T-helper 1 cell treated with Interleukin-12 subunit alpha and Interleukin-12 subunit beta and Interleukin-4 antibody, amounts not matched to agents 30 μg/mL and 1 μg/mL, for 36 hours (primary cell): ENCODE results near the gene POLA2.
"Not testable (repeated sequence)": the region's sequence is repeated elsewhere in the genome, so short reads cannot be mapped to it uniquely, and the experiment has no call there.

Experiments used
- H3K27ac Mint-ChIP-seq: one replicate; pipeline ENCODE4 v1.8.0; 2021; ENCODE audit warnings: mild to moderate bottlenecking, mixed read lengths
- H3K27me3 Mint-ChIP-seq: one replicate; pipeline ENCODE4 v1.8.0; 2021; ENCODE audit warnings: low read depth, mixed read lengths
- H3K36me3 Mint-ChIP-seq: one replicate; pipeline ENCODE4 v1.8.0; 2021; ENCODE audit warnings: low read depth, mixed read lengths
- H3K4me1 Mint-ChIP-seq: one replicate; pipeline ENCODE4 v1.8.0; 2021; ENCODE audit warnings: low read depth, mixed read lengths
- H3K4me3 Mint-ChIP-seq: one replicate; pipeline ENCODE4 v1.8.0; 2021; ENCODE audit warnings: mild to moderate bottlenecking, moderate library complexity, mixed read lengths
- H3K9me3 Mint-ChIP-seq: one replicate; pipeline ENCODE4 v1.8.0; 2021; ENCODE audit warnings: mixed read lengths

POLA2 gene

GRCh38 chr11:65316227-65317024, 54.7 kb downstream of the POLA2 start:
- Mint-ChIP-seq H3K4me3 (peak overlapping the region; percentile 4), H3K27ac (no peak overlapping the region), H3K9me3 (no peaks in the 10 kb centered on the region), H3K4me1 (peaks cover 3% of the 10 kb centered on the region), H3K27me3 (peaks cover 14% of the 10 kb centered on the region), H3K36me3 (no peaks in the 10 kb centered on the region)

DNA sequence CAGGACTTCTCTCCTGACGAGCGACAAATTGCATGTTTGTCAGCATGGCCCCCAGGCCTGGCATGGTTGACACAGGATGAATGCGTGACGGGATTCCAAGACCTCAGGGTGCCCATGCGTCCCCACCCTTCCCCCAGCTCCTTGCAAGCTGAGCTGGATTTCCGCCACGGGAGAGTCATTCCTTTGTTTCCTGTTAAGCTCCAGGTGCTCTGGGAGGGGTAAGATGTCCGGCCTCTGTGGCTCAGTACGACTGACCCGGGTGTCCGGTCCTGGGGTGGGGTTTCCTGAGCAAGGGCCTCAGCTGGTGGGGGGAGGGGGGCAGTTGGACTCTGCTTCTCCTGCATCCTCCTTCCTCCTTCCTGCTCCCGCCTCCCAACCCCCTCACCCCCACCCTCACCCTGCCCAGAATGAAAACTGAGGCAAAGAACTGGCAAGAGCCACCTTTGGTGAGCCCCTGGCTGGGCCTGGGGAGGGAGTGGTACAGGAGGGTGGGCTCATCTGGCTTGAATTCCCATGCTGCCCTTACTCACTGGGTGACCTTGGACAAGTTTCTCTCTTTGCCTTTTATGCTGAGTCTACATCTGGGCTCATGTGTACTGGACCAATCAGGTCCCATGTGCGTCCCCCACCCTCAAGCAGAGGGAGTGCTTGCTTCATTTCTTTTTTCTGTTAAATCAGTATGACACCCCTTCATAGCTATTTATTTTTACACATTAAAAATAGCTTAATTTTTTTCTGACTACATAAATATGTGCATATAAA, 55.4 kb downstream of the POLA2 start:
- H3K4me1 Mint-ChIP-seq, result peaks cover 3% of the 10 kb centered on the region
- no peaks in the 10 kb centered on the region for H3K9me3 Mint-ChIP-seq
- H3K4me3 Mint-ChIP-seq, result no peak overlapping the region
- peaks cover 14% of the 10 kb centered on the region for H3K27me3 Mint-ChIP-seq
- no peak overlapping the region for H3K27ac Mint-ChIP-seq
- no peaks in the 10 kb centered on the region for H3K36me3 Mint-ChIP-seq

DNA sequence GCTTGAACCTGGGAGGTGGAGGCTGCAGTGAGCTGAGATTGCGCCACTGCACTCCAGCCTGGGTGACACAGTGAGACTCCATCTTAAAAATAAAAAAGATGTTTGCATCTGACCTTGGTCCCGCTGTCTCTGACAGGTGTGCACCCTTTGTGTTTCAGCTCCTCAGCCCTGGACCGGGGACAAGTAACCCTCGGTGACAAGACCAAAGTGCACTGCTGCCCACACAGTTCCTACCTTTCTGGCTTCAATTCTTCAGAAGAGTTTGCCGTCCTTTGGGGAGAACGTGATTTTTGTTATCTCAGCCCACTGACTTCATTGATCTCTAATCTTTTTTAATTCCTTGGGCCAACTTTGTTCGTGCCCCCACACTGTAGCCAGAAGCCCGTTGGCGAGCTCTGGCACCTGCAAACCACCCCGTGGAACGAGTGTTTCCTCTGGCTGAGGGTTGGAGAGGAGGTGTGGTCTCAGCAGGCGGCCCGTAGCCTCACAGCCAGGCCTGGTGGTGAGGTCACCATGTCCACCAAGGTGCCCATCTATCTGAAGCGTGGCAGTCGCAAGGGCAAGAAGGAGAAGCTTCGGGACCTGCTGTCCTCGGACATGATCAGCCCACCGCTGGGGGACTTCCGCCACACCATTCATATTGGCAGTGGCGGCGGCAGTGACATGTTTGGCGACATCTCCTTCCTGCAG, 58.8 kb downstream of the POLA2 start:
- H3K4me3 Mint-ChIP-seq, result no peak overlapping the region
- peaks cover 3% of the 10 kb centered on the region for H3K4me1 Mint-ChIP-seq

DNA sequence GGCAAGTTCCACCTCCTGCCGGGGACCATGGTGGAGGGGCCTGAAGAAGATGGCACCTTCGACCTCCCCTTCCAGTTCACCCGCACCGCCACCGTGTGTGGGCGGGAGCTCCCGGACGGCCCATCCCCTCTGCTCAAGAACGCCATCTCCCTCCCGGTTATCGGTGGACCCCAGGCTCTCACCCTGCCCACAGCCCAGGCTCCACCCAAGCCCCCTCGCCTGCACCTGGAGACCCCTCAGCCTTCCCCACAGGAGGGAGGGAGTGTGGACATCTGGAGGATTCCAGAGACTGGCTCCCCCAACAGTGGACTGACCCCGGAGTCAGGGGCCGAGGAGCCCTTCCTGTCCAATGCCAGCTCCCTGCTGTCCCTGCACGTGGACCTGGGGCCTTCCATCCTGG, 59.3 kb downstream of the POLA2 start:
- Mint-ChIP-seq H3K27me3 (no peaks in the 10 kb centered on the region), H3K36me3 (no peaks in the 10 kb centered on the region), H3K27ac (no peak overlapping the region), H3K4me1 (no peaks in the 10 kb centered on the region), H3K9me3 (no peaks in the 10 kb centered on the region), H3K4me3 (no peak overlapping the region)

More for the DNA sequence above, 58.8 kb downstream of the POLA2 start:
- Mint-ChIP-seq H3K27me3 (peaks cover 3% of the 10 kb centered on the region), H3K36me3 (no peaks in the 10 kb centered on the region), H3K9me3 (no peaks in the 10 kb centered on the region), H3K27ac (no peak overlapping the region)

GRCh38 chr11:65321828-65322485, 60.2 kb downstream of the POLA2 start:
- Mint-ChIP-seq H3K4me3 (no peak overlapping the region), H3K27ac (no peak overlapping the region), H3K27me3 (no peaks in the 10 kb centered on the region), H3K9me3 (no peaks in the 10 kb centered on the region), H3K36me3 (no peaks in the 10 kb centered on the region), H3K4me1 (no peaks in the 10 kb centered on the region)

- no peaks in the 10 kb centered on the region for H3K4me1 Mint-ChIP-seq
- H3K9me3 Mint-ChIP-seq, result no peaks in the 10 kb centered on the region
- H3K27ac Mint-ChIP-seq, result no peak overlapping the region
Measured at GRCh38 chr11:65323813-65324212, 62.1 kb downstream of the POLA2 start.

GRCh38 chr11:65325435-65325834, 63.7 kb downstream of the POLA2 start:
- Mint-ChIP-seq H3K4me3 (no peak overlapping the region), H3K9me3 (no peaks in the 10 kb centered on the region)

More at GRCh38 chr11:65323813-65324212, 62.1 kb downstream of the POLA2 start:
- H3K27me3 Mint-ChIP-seq, result peaks cover 3% of the 10 kb centered on the region
- no peaks in the 10 kb centered on the region for H3K36me3 Mint-ChIP-seq
- no peak overlapping the region for H3K4me3 Mint-ChIP-seq

DNA sequence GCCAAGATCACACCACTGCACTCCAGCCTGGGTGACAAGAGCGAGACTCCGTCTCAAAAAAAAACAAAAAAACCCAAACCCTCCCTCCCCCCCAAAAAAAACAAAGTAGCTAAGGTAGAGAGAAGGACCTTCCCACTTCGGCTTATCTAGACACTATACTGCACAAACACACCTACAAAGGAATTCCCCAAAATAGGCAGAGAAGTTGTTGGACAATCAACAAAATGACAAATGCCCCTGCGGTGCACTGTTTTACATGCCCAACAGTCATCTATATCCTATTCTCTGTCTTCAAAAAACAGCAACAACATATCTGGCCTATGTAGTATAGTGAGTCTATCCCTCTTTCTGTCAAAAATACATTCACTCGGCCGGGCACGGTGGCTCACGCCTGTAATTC, 65.3 kb downstream of the POLA2 start:
- Mint-ChIP-seq H3K27me3 (peaks cover 3% of the 10 kb centered on the region), H3K4me1 (peaks cover 5% of the 10 kb centered on the region), H3K27ac (no peak overlapping the region), H3K9me3 (no peaks in the 10 kb centered on the region), H3K36me3 (no peaks in the 10 kb centered on the region), H3K4me3 (no peak overlapping the region)

More at GRCh38 chr11:65325435-65325834, 63.7 kb downstream of the POLA2 start:
- no peak overlapping the region for H3K27ac Mint-ChIP-seq
- H3K27me3 Mint-ChIP-seq, result peaks cover 3% of the 10 kb centered on the region
- H3K36me3 Mint-ChIP-seq, result no peaks in the 10 kb centered on the region
- H3K4me1 Mint-ChIP-seq, result peaks cover 5% of the 10 kb centered on the region

GRCh38 chr11:65329478-65329877, 67.7 kb downstream of the POLA2 start:
- no peaks in the 10 kb centered on the region for H3K9me3 Mint-ChIP-seq
- H3K27me3 Mint-ChIP-seq, result peaks cover 3% of the 10 kb centered on the region
- H3K27ac Mint-ChIP-seq, result no peak overlapping the region
- peaks cover 1% of the 10 kb centered on the region for H3K36me3 Mint-ChIP-seq
- H3K4me3 Mint-ChIP-seq, result no peak overlapping the region
- H3K4me1 Mint-ChIP-seq, result peaks cover 7% of the 10 kb centered on the region

GRCh38 chr11:65329944-65330403, 68.2 kb downstream of the POLA2 start:
- H3K4me3 Mint-ChIP-seq, result no peak overlapping the region
- no peaks in the 10 kb centered on the region for H3K9me3 Mint-ChIP-seq
- H3K4me1 Mint-ChIP-seq, result peaks cover 9% of the 10 kb centered on the region
- no peak overlapping the region for H3K27ac Mint-ChIP-seq
- H3K36me3 Mint-ChIP-seq, result peaks cover 1% of the 10 kb centered on the region
- H3K27me3 Mint-ChIP-seq, result peaks cover 3% of the 10 kb centered on the region

- no peaks in the 10 kb centered on the region for H3K9me3 Mint-ChIP-seq
- peaks cover 3% of the 10 kb centered on the region for H3K27me3 Mint-ChIP-seq
- no peak overlapping the region for H3K27ac Mint-ChIP-seq
- H3K36me3 Mint-ChIP-seq, result peaks cover 3% of the 10 kb centered on the region
- peaks cover 15% of the 10 kb centered on the region for H3K4me1 Mint-ChIP-seq
- H3K4me3 Mint-ChIP-seq, result no peak overlapping the region
Measured at GRCh38 chr11:65330544-65330943, 68.8 kb downstream of the POLA2 start.

GRCh38 chr11:65332591-65332990, 70.8 kb downstream of the POLA2 start:
- not testable (repeated sequence) for H3K27me3 Mint-ChIP-seq, H3K36me3 Mint-ChIP-seq, H3K4me3 Mint-ChIP-seq, H3K27ac Mint-ChIP-seq, H3K9me3 Mint-ChIP-seq
- H3K4me1 Mint-ChIP-seq, result peaks cover 16% of the 10 kb centered on the region

GRCh38 chr11:65334696-65335295, 73.0 kb downstream of the POLA2 start:
- peaks cover 24% of the 10 kb centered on the region for H3K4me1 Mint-ChIP-seq
- no peaks in the 10 kb centered on the region for H3K9me3 Mint-ChIP-seq
- peak overlapping the region; percentile 70 for H3K27ac Mint-ChIP-seq
- no peaks in the 10 kb centered on the region for H3K27me3 Mint-ChIP-seq
- peaks cover 10% of the 10 kb centered on the region for H3K36me3 Mint-ChIP-seq
- peak overlapping the region; percentile 84 for H3K4me3 Mint-ChIP-seq

DNA sequence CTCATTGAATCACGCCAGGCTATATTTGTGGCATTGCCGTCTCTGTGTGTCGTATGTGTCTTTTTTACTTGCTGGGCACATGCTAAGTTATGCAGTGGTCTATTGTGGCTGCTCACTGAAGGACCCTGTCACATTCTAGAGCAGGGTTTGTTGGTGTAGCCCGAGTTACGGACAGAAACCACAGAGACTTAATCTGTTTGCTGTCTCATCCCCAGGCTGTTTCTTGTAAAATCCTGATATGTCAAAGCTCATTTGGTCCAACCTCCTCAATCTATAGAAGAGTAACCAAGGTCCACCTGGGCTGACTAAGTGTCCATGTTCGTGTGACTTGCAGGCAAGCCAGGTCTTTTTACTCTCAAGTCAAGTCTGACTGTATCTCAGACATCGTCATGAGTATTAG, 76.9 kb downstream of the POLA2 start:
- Mint-ChIP-seq H3K4me1 (peaks cover 24% of the 10 kb centered on the region), H3K36me3 (peaks cover 33% of the 10 kb centered on the region), H3K9me3 (no peaks in the 10 kb centered on the region), H3K27ac (no peak overlapping the region), H3K4me3 (no peak overlapping the region), H3K27me3 (no peaks in the 10 kb centered on the region)
